ENCODE results near the gene HIGD2B.
"Not testable (repeated sequence)": the region's sequence is repeated elsewhere in the genome, so short reads cannot be mapped to it uniquely, and the experiment has no call there.

Gene HIGD2B

GRCh38 chr15:72722071-72722696 lies 36.2 kb upstream of the HIGD2B start:
- H3K27ac ChIP-seq (ENCODE audit: low read length) = no peak overlapping the region
- peaks cover 3% of the 10 kb centered on the region for H3K4me1 ChIP-seq (ENCODE audit: control insufficient read depth, low read depth, low read length)
- no peak overlapping the region for H3K9ac ChIP-seq (ENCODE audit: low read length)
- H3K9me3 ChIP-seq (ENCODE audit: control insufficient read depth, low read depth, low read length) = no peaks in the 10 kb centered on the region
- no peaks in the 10 kb centered on the region for H3K27me3 ChIP-seq (ENCODE audit: control insufficient read depth, insufficient read depth, low read length)
- H3K4me3 ChIP-seq (ENCODE audit: low read length) = no peak overlapping the region
- peaks cover 7% of the 10 kb centered on the region for H3K36me3 ChIP-seq (ENCODE audit: control insufficient read depth, low read depth, low read length)

- not testable (repeated sequence) for H3K27ac ChIP-seq (ENCODE audit: low read length); H3K9ac ChIP-seq (ENCODE audit: low read length); H3K9me3 ChIP-seq (ENCODE audit: control insufficient read depth, low read depth, low read length); H3K4me1 ChIP-seq (ENCODE audit: control insufficient read depth, low read depth, low read length); H3K27me3 ChIP-seq (ENCODE audit: control insufficient read depth, insufficient read depth, low read length); H3K4me3 ChIP-seq (ENCODE audit: low read length)
- H3K36me3 ChIP-seq (ENCODE audit: control insufficient read depth, low read depth, low read length) = peaks cover 12% of the 10 kb centered on the region
These were observed 22.7 kb upstream of the HIGD2B start for GRCh38 chr15:72708551-72709303.

GRCh38 chr15:72706266-72706665 lies 20.3 kb upstream of the HIGD2B start:
- no peak overlapping the region for H3K9ac ChIP-seq (ENCODE audit: low read length)
- no peaks in the 10 kb centered on the region for H3K27me3 ChIP-seq (ENCODE audit: control insufficient read depth, insufficient read depth, low read length)
- no peak overlapping the region for H3K27ac ChIP-seq (ENCODE audit: low read length)
- no peaks in the 10 kb centered on the region for H3K4me1 ChIP-seq (ENCODE audit: control insufficient read depth, low read depth, low read length)
- H3K36me3 ChIP-seq (ENCODE audit: control insufficient read depth, low read depth, low read length) = no peaks in the 10 kb centered on the region
- H3K4me3 ChIP-seq (ENCODE audit: low read length) = no peak overlapping the region
- H3K9me3 ChIP-seq (ENCODE audit: control insufficient read depth, low read depth, low read length) = no peaks in the 10 kb centered on the region

GRCh38 chr15:72700076-72700475 lies 14.1 kb upstream of the HIGD2B start:
- Histone ChIP-seq H3K9ac (ENCODE audit: low read length) (no peak overlapping the region), H3K27ac (ENCODE audit: low read length) (no peak overlapping the region), H3K4me3 (ENCODE audit: low read length) (no peak overlapping the region), H3K27me3 (ENCODE audit: control insufficient read depth, insufficient read depth, low read length) (no peaks in the 10 kb centered on the region), H3K9me3 (ENCODE audit: control insufficient read depth, low read depth, low read length) (no peaks in the 10 kb centered on the region), H3K36me3 (ENCODE audit: control insufficient read depth, low read depth, low read length) (no peaks in the 10 kb centered on the region), H3K4me1 (ENCODE audit: control insufficient read depth, low read depth, low read length) (no peaks in the 10 kb centered on the region)

- no peak overlapping the region for H3K27ac ChIP-seq (ENCODE audit: low read length)
- no peaks in the 10 kb centered on the region for H3K9me3 ChIP-seq (ENCODE audit: control insufficient read depth, low read depth, low read length)
- no peaks in the 10 kb centered on the region for H3K4me1 ChIP-seq (ENCODE audit: control insufficient read depth, low read depth, low read length)
- H3K9ac ChIP-seq (ENCODE audit: low read length) = no peak overlapping the region
- no peaks in the 10 kb centered on the region for H3K27me3 ChIP-seq (ENCODE audit: control insufficient read depth, insufficient read depth, low read length)
- no peaks in the 10 kb centered on the region for H3K36me3 ChIP-seq (ENCODE audit: control insufficient read depth, low read depth, low read length)
- no peak overlapping the region for H3K4me3 ChIP-seq (ENCODE audit: low read length)
These were observed 13.0 kb upstream of the HIGD2B start for GRCh38 chr15:72698938-72699337.

GRCh38 chr15:72690938-72691337 lies 5.0 kb upstream of the HIGD2B start:
- no peaks in the 10 kb centered on the region for H3K27me3 ChIP-seq (ENCODE audit: control insufficient read depth, insufficient read depth, low read length)

GRCh38 chr15:72688697-72689096 lies 2.7 kb upstream of the HIGD2B start:
- Histone ChIP-seq H3K9ac (ENCODE audit: low read length) (no peak overlapping the region), H3K4me3 (ENCODE audit: low read length) (no peak overlapping the region), H3K9me3 (ENCODE audit: control insufficient read depth, low read depth, low read length) (no peaks in the 10 kb centered on the region), H3K27ac (ENCODE audit: low read length) (no peak overlapping the region), H3K36me3 (ENCODE audit: control insufficient read depth, low read depth, low read length) (no peaks in the 10 kb centered on the region), H3K4me1 (ENCODE audit: control insufficient read depth, low read depth, low read length) (peaks cover 6% of the 10 kb centered on the region), H3K27me3 (ENCODE audit: control insufficient read depth, insufficient read depth, low read length) (no peaks in the 10 kb centered on the region)

More at GRCh38 chr15:72690938-72691337, 5.0 kb upstream of the HIGD2B start:
- H3K9ac ChIP-seq (ENCODE audit: low read length) = no peak overlapping the region
- H3K27ac ChIP-seq (ENCODE audit: low read length) = no peak overlapping the region
- H3K4me3 ChIP-seq (ENCODE audit: low read length) = no peak overlapping the region
- H3K4me1 ChIP-seq (ENCODE audit: control insufficient read depth, low read depth, low read length) = no peaks in the 10 kb centered on the region
- no peaks in the 10 kb centered on the region for H3K9me3 ChIP-seq (ENCODE audit: control insufficient read depth, low read depth, low read length)
- no peaks in the 10 kb centered on the region for H3K36me3 ChIP-seq (ENCODE audit: control insufficient read depth, low read depth, low read length)

GRCh38 chr15:72685301-72685924 lies 569 bp downstream of the HIGD2B start:
- no peaks in the 10 kb centered on the region for H3K27me3 ChIP-seq (ENCODE audit: control insufficient read depth, insufficient read depth, low read length)
- peak overlapping the region; percentile 93 for H3K4me3 ChIP-seq (ENCODE audit: low read length)
- H3K36me3 ChIP-seq (ENCODE audit: control insufficient read depth, low read depth, low read length) = no peaks in the 10 kb centered on the region
- peaks cover 6% of the 10 kb centered on the region for H3K4me1 ChIP-seq (ENCODE audit: control insufficient read depth, low read depth, low read length)
- H3K9ac ChIP-seq (ENCODE audit: low read length) = peak overlapping the region; percentile 84
- H3K27ac ChIP-seq (ENCODE audit: low read length) = peak overlapping the region; percentile 54
- no peaks in the 10 kb centered on the region for H3K9me3 ChIP-seq (ENCODE audit: control insufficient read depth, low read depth, low read length)

- Histone ChIP-seq H3K9ac (ENCODE audit: low read length) (no peak overlapping the region), H3K9me3 (ENCODE audit: control insufficient read depth, low read depth, low read length) (no peaks in the 10 kb centered on the region), H3K4me3 (ENCODE audit: low read length) (no peak overlapping the region)
These were observed 3.2 kb downstream of the HIGD2B start for GRCh38 chr15:72682772-72683171.

GRCh38 chr15:72680931-72681330 lies 5.1 kb downstream of the HIGD2B start:
- no peak overlapping the region for H3K27ac ChIP-seq (ENCODE audit: low read length)
- H3K9me3 ChIP-seq (ENCODE audit: control insufficient read depth, low read depth, low read length) = no peaks in the 10 kb centered on the region
- H3K36me3 ChIP-seq (ENCODE audit: control insufficient read depth, low read depth, low read length) = no peaks in the 10 kb centered on the region
- no peaks in the 10 kb centered on the region for H3K27me3 ChIP-seq (ENCODE audit: control insufficient read depth, insufficient read depth, low read length)
- no peak overlapping the region for H3K9ac ChIP-seq (ENCODE audit: low read length)
- H3K4me3 ChIP-seq (ENCODE audit: low read length) = no peak overlapping the region
- peaks cover 6% of the 10 kb centered on the region for H3K4me1 ChIP-seq (ENCODE audit: control insufficient read depth, low read depth, low read length)

More at GRCh38 chr15:72682772-72683171, 3.2 kb downstream of the HIGD2B start:
- Histone ChIP-seq H3K27ac (ENCODE audit: low read length) (no peak overlapping the region), H3K36me3 (ENCODE audit: control insufficient read depth, low read depth, low read length) (no peaks in the 10 kb centered on the region), H3K4me1 (ENCODE audit: control insufficient read depth, low read depth, low read length) (peaks cover 6% of the 10 kb centered on the region), H3K27me3 (ENCODE audit: control insufficient read depth, insufficient read depth, low read length) (no peaks in the 10 kb centered on the region)

- H3K4me3 ChIP-seq (ENCODE audit: low read length) = no peak overlapping the region
These were observed 9.1 kb downstream of the HIGD2B start for GRCh38 chr15:72676838-72677237.

More at GRCh38 chr15:72676838-72677237, 9.1 kb downstream of the HIGD2B start:
- Histone ChIP-seq H3K27ac (ENCODE audit: low read length) (no peak overlapping the region), H3K9ac (ENCODE audit: low read length) (no peak overlapping the region), H3K36me3 (ENCODE audit: control insufficient read depth, low read depth, low read length) (no peaks in the 10 kb centered on the region), H3K27me3 (ENCODE audit: control insufficient read depth, insufficient read depth, low read length) (no peaks in the 10 kb centered on the region), H3K4me1 (ENCODE audit: control insufficient read depth, low read depth, low read length) (peaks cover 2% of the 10 kb centered on the region), H3K9me3 (ENCODE audit: control insufficient read depth, low read depth, low read length) (no peaks in the 10 kb centered on the region)

Measured in iPS-18a (cell line).